Fibroblast of the aortic adventitia (primary cell): ENCODE data around the gene APOBEC3G. TPM values are rescaled to one million over a fixed set of nuclear protein-coding genes. Genes with fewer than 3 reads are reported as not detected.

Experiments
- DNase-seq: peaks from one replicate; pipeline ENCODE4 v3.0.0-alpha.2; 2010; ENCODE audit warnings: low read depth
- H3K4me3 ChIP-seq: 2 replicates; pipeline ENCODE4 v1.5.1; 2011; ENCODE audit warnings: low read depth, mild to moderate bottlenecking, control low read depth, low read length, moderate library complexity
- CTCF ChIP-seq: IDR thresholded peaks from 2 replicates; pipeline ENCODE4 v1.5.1; 2011; ENCODE audit warnings: mild to moderate bottlenecking, low read length, control low read depth, inconsistent platforms; ENCODE audit not compliant: insufficient read depth
- total RNA-seq: library from RNA; depleted of rRNA; stranded (reverse); fragments of >200 nt; gene quantifications from 2 replicates; pipeline ENCODE4 v1.2.3, GENCODE V29; 2012; ENCODE audit warnings: low replicate concordance

The APOBEC3G gene
- total RNA-seq, 1 donor, result 7.4 TPM

GRCh38 chr22:39115570-39115969, 38.5 kb downstream of the APOBEC3G start:
- TF ChIP-seq CTCF, result no peak
- DNase-seq, result no peak
- no peak overlapping the region for H3K4me3 ChIP-seq

- DNase-seq, result no peak
- no peak for TF ChIP-seq CTCF
- no peak overlapping the region for H3K4me3 ChIP-seq
Measured at GRCh38 chr22:39115977-39116621, 39.0 kb downstream of the APOBEC3G start.

- peak; percentile 64 for DNase-seq
- peak; percentile 53 for TF ChIP-seq CTCF
Measured at GRCh38 chr22:39117585-39118191, 40.6 kb downstream of the APOBEC3G start.

GRCh38 chr22:39120983-39121382, 43.9 kb downstream of the APOBEC3G start:
- TF ChIP-seq CTCF, result no peak
- DNase-seq, result no peak
- H3K4me3 ChIP-seq, result no peak overlapping the region

More at GRCh38 chr22:39117585-39118191, 40.6 kb downstream of the APOBEC3G start:
- H3K4me3 ChIP-seq, result no peak overlapping the region

- H3K4me3 ChIP-seq, result no peak overlapping the region
- no peak for DNase-seq
- TF ChIP-seq CTCF, result no peak
Measured at GRCh38 chr22:39122772-39123470, 45.8 kb downstream of the APOBEC3G start.

GRCh38 chr22:39123751-39124581, 46.9 kb downstream of the APOBEC3G start:
- DNase-seq, result no peak
- no peak overlapping the region for H3K4me3 ChIP-seq
- TF ChIP-seq CTCF, result no peak
